Mononuclear cell (primary cell): ENCODE data around the gene HHIPL1. TPM values are rescaled to one million over a fixed set of nuclear protein-coding genes. Genes with fewer than 3 reads are reported as not detected.
"Not testable (repeated sequence)": the region's sequence is repeated elsewhere in the genome, so short reads cannot be mapped to it uniquely, and the experiment has no call there.

Source experiments
- H3K27me3 ChIP-seq: 2 replicates; pipeline ENCODE4 v1.6.0; 2011; ENCODE audit warnings: low read length, control low read depth; ENCODE audit not compliant: insufficient read depth
- H3K4me1 ChIP-seq: 2 replicates; pipeline ENCODE4 v1.5.1; 2011; ENCODE audit warnings: mild to moderate bottlenecking, low read length, control low read depth; ENCODE audit not compliant: insufficient read depth
- H3K4me3 ChIP-seq: 2 replicates; pipeline ENCODE4 v1.5.1; 2011; ENCODE audit warnings: mild to moderate bottlenecking, low read length, moderate library complexity
- H3K9me3 ChIP-seq: 2 replicates; pipeline ENCODE4 v1.5.1; 2011; ENCODE audit warnings: low read depth, mild to moderate bottlenecking, control low read depth, low read length
- total RNA-seq: library from RNA; depleted of rRNA; stranded (reverse); fragments of >200 nt; gene quantifications from one replicate; pipeline ENCODE4 v1.2.3, GENCODE V29; 2012

Gene HHIPL1
- total RNA-seq, 1 donor: not detected

DNA sequence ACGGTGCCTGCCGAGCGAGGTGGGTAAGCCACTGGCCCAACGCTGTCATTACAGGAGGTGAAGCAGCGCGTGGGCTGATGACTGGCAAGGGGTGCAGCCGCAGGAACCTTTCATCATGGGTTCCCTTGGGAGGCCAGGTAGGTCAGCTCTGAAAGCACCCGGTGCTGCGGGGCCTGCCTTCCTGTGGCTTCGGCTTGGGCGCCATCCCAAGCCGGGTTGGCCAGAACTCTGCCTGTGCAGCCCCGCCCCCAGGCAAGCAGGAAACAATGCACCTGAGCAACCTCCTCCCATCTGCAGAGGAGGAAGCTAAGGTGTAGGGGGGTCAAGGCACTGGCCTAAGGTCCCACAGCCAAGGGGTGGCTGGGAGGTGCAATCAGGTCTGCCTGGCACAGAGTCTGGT, 20.0 kb upstream of the HHIPL1 start:
- H3K4me3 ChIP-seq: no peak overlapping the region
- no peaks in the 10 kb centered on the region for H3K4me1 ChIP-seq
- no peaks in the 10 kb centered on the region for H3K27me3 ChIP-seq
- H3K9me3 ChIP-seq: no peaks in the 10 kb centered on the region

DNA sequence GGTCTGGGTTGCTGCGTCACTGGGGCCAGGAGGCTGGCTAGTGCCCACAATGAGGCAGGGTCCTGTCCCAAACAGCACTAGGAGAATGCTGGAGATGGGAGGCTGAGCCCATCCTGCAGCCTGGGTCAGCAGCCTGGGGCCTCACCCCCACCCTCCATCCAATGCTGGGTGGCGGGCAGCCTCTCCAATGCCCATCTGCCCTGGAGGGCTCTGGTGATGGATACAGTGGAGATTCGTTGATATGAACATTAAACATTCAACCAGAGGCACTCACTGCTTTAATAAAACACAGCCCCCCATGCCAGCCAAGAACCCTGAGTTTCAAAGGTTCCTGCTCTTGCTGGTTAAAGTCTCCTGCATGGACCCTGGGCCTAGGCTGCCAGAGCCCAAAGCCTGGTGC, 19.5 kb upstream of the HHIPL1 start:
- H3K4me3 ChIP-seq: no peak overlapping the region
- H3K4me1 ChIP-seq: no peaks in the 10 kb centered on the region
- no peaks in the 10 kb centered on the region for H3K9me3 ChIP-seq
- H3K27me3 ChIP-seq: no peaks in the 10 kb centered on the region

- H3K4me1 ChIP-seq: no peaks in the 10 kb centered on the region
- H3K27me3 ChIP-seq: no peaks in the 10 kb centered on the region
- H3K4me3 ChIP-seq: no peak overlapping the region
- no peaks in the 10 kb centered on the region for H3K9me3 ChIP-seq
Observed at GRCh38 chr14:99626041-99626648, 18.8 kb upstream of the HHIPL1 start.

- Histone ChIP-seq H3K4me1 (no peaks in the 10 kb centered on the region), H3K27me3 (no peaks in the 10 kb centered on the region), H3K4me3 (no peak overlapping the region), H3K9me3 (no peaks in the 10 kb centered on the region)
Observed at GRCh38 chr14:99627100-99627499, 17.8 kb upstream of the HHIPL1 start.

DNA sequence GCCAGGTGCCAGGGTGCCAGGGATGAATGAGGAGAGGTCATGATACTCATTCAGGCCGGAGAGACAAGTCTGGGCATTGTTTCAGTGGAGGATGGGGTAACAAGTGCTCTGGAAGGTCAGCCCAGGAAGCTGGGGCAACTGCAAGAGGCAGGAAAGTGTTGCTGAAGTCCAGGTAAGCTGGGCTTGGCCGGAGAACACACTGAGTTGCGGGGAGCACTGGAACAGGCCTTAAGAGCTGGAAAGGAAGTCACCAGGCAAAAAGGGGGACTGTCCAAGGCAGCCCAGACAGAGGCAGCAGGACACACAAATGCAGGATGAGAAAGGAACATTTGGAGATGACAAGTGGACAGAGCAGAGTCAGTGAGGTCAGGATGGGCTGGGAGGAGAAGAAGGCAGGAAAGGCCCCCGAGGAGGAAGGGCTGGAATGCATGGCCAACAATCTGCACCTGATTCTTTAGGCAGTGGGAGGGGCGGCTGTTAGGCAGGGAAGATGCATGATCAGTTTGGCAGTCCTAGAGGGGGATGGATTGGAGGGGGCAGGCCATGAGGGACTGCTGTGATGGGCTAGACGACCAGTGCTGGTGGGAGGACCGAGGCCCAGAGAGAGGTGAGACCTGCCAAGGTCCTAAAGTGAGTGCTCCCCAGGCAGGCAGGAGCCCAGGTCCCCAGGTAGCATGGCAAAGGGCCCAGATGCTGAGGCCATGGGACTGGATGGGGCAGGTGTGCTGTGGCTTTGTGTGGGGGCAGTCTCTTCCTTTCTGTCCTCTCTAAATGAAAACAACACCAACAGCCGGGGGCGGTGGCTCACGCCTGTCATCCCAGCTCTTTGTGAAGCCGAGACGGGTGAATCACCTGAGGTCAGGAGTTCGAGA, 17.2 kb upstream of the HHIPL1 start:
- no peaks in the 10 kb centered on the region for H3K27me3 ChIP-seq
- H3K4me1 ChIP-seq: no peaks in the 10 kb centered on the region
- no peaks in the 10 kb centered on the region for H3K9me3 ChIP-seq
- no peak overlapping the region for H3K4me3 ChIP-seq

DNA sequence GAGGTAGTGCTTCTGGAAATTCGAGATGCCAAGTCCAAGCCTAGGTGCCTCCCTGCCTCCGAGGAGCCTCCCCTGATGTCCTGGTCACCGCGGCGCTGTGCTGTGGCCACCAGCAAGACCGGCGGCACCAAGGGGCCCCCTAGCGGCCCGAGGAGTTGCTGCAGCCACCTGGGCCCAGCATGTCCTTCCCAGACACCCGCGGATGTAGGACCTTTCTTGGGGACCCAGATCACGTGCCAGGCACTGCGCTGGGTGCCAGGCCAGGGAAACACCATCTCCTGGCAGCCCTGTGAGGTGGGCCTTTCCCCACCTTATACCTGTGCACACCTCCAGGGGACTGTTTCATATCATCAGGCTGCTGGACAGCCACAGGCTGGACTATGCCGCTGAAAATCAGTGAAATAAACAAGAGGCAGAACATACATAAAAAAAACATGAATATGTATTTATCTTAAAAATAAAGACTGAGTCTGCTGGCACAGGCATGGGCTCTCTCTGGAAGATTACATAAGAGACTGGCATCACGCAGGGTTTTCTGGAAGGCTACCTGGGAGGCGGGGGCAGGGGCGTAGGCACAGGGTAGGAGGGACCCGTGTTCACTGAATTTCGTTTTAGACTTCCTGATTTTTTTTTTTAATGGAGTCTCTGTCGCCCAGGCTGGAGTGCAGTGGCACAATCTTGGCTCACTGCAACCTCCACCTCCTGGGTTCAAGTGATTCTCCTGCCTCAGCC, 15.9 kb upstream of the HHIPL1 start:
- no peaks in the 10 kb centered on the region for H3K9me3 ChIP-seq
- H3K4me3 ChIP-seq: no peak overlapping the region
- no peaks in the 10 kb centered on the region for H3K27me3 ChIP-seq
- H3K4me1 ChIP-seq: no peaks in the 10 kb centered on the region

- Histone ChIP-seq H3K4me1 (no peaks in the 10 kb centered on the region), H3K9me3 (no peaks in the 10 kb centered on the region), H3K27me3 (no peaks in the 10 kb centered on the region), H3K4me3 (no peak overlapping the region)
Observed at GRCh38 chr14:99630202-99630601, 14.7 kb upstream of the HHIPL1 start.

DNA sequence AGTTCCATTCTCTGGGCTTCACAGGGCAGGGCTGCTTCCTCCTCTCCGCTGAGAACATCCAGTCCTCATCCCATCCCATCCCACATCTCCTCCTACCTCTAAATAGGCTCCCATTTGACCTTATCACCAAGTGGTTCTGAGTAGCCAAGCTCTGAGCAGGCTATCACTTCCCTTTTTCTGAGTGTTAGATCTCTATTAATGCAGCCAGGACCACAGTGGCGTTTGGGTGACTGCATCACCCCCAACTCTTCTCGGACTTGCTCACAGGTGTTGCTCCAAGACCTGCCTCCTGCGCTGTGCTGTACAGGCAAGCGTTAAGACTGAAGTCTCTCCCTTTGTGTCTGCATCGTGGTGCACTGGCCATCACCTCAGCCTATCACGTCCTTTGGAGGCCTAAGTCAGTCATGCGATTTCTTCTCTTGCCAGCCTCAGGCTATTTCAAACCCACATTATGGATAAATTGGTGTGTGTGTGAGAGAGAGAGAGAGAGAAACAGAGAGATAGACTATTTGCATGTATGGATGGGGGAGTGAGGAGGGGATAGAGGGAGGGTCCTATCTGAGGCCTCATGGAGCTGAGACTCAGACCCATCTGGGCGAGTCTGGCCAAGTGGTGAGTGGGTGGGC, 12.4 kb upstream of the HHIPL1 start:
- no peaks in the 10 kb centered on the region for H3K4me1 ChIP-seq
- H3K9me3 ChIP-seq: no peaks in the 10 kb centered on the region
- H3K4me3 ChIP-seq: no peak overlapping the region
- H3K27me3 ChIP-seq: no peaks in the 10 kb centered on the region

- H3K9me3 ChIP-seq: no peaks in the 10 kb centered on the region
Observed at GRCh38 chr14:99633141-99633540, 11.8 kb upstream of the HHIPL1 start.

DNA sequence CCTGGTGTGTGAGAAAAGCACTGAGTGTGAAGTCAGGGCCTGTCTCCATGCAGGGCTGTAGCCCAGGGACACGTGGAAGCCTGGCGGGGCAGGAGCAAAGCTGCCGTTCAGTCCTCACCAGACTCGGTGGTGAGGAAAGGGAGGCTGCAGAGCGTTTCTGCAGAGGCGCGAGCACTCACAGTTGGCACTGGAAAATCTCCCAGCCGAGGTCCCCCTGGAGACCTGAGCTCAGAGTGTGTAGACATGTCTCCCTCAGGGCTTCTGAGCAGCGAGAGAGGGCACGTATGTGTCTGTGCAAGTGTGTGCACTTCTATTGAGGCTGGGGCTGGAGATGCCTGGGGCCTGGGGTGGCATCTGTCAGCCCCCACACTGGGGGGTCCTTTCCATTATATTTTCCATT, 11.0 kb upstream of the HHIPL1 start:
- Histone ChIP-seq H3K4me3 (no peak overlapping the region), H3K4me1 (no peaks in the 10 kb centered on the region), H3K9me3 (no peaks in the 10 kb centered on the region), H3K27me3 (no peaks in the 10 kb centered on the region)

More at GRCh38 chr14:99633141-99633540, 11.8 kb upstream of the HHIPL1 start:
- no peaks in the 10 kb centered on the region for H3K4me1 ChIP-seq
- H3K4me3 ChIP-seq: no peak overlapping the region
- no peaks in the 10 kb centered on the region for H3K27me3 ChIP-seq

- no peaks in the 10 kb centered on the region for H3K4me1 ChIP-seq
- no peaks in the 10 kb centered on the region for H3K27me3 ChIP-seq
- no peak overlapping the region for H3K4me3 ChIP-seq
- no peaks in the 10 kb centered on the region for H3K9me3 ChIP-seq
Observed at GRCh38 chr14:99634443-99634842, 10.5 kb upstream of the HHIPL1 start.

DNA sequence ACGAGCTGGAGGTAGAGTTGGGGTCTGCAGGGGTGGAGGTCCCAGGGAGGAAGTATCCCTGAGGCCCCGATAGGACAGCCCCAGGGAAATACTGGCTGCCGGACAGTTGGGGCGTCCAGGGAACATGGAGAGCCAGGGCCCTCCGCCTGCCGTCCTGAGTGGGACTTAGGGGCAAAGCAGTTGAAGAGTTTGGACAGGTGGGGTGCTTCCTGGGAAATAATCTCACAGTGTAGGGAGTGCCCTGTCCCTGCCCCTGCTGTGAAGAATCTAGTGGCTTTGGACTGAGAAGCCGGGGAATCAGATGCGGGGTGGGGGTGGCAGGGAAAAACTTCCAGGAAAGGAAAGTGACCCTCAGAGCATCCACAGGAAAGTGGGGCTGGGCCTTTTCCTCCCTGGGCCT, 9.8 kb upstream of the HHIPL1 start:
- Histone ChIP-seq H3K27me3 (no peaks in the 10 kb centered on the region), H3K4me3 (no peak overlapping the region), H3K9me3 (no peaks in the 10 kb centered on the region), H3K4me1 (no peaks in the 10 kb centered on the region)

- Histone ChIP-seq H3K4me1 (no peaks in the 10 kb centered on the region), H3K9me3 (no peaks in the 10 kb centered on the region), H3K27me3 (no peaks in the 10 kb centered on the region), H3K4me3 (no peak overlapping the region)
Observed at GRCh38 chr14:99636487-99636886, 8.4 kb upstream of the HHIPL1 start.

DNA sequence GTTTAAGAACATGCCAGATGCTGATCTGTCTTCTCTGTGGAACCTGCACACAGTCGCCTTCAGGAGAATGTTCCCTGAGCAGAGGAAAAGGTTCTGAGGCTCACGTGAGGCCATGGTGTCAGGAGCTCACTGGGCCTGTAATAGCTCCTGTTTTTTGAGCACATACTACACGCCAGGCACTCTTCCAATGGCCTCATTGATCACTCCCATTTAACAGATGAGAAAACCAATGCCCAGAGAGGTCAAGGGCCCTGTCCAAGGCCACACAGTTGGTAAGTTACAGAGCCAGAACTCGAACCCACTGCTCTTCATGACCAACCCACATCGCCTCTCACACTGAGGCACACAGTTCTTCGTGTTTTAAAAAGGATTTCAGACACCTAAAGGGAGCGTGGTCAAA, 7.3 kb upstream of the HHIPL1 start:
- Histone ChIP-seq H3K9me3 (no peaks in the 10 kb centered on the region), H3K27me3 (no peaks in the 10 kb centered on the region), H3K4me1 (no peaks in the 10 kb centered on the region), H3K4me3 (no peak overlapping the region)

DNA sequence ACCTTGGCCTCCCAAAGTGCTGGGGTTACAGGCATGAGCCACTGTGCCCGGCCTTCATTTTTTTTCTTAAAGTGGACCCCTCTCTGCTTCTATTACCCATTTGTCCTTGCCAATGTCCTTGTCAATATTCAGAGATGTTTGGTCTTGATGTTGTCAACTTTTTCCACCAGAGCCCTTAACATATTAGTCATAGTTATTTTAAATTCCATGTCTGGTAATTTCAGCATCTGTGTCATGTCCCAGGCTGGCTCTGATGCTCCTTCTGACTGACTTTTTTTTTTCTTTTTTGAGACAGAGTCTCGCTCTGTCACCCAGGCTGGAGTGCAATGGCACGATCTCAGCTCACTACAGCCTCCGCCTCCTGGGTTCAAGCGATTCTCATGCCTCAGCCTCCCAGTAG, 2.2 kb upstream of the HHIPL1 start:
- H3K27me3 ChIP-seq, H3K9me3 ChIP-seq, H3K4me3 ChIP-seq, H3K4me1 ChIP-seq: not testable (repeated sequence)
